Ishikawa (cell line): ENCODE measurements around the gene FAAP100.

Experiments
- CEBPB ChIP-seq: IDR thresholded peaks from 2 replicates; pipeline ENCODE4 v1.6.1; 2012
- CREB1 ChIP-seq: IDR thresholded peaks from 2 replicates; pipeline ENCODE4 v1.6.1; 2012; ENCODE audit warnings: low read depth
- EGR1 ChIP-seq: IDR thresholded peaks from 2 replicates; pipeline ENCODE4 v1.6.1; 2012
- EP300 ChIP-seq: IDR thresholded peaks from 2 replicates; pipeline ENCODE4 v1.6.1; 2012; ENCODE audit warnings: borderline replicate concordance
- NFIC ChIP-seq: IDR thresholded peaks from 2 replicates; pipeline ENCODE4 v1.6.1; 2012
- RAD21 ChIP-seq: IDR thresholded peaks from 2 replicates; pipeline ENCODE4 v1.6.1; 2012; ENCODE audit warnings: low read depth
- TAF1 ChIP-seq: IDR thresholded peaks from 2 replicates; pipeline ENCODE4 v1.6.1; 2012; ENCODE audit warnings: low read depth, mild to moderate bottlenecking
- TCF12 ChIP-seq: IDR thresholded peaks from 2 replicates; pipeline ENCODE4 v1.6.1; 2012; ENCODE audit warnings: low read depth
- TEAD4 ChIP-seq: IDR thresholded peaks from 2 replicates; pipeline ENCODE4 v1.6.1; 2012
- YY1 ChIP-seq: IDR thresholded peaks from 2 replicates; pipeline ENCODE4 v1.6.1; 2012; ENCODE audit warnings: low read depth
- ZBTB7A ChIP-seq: IDR thresholded peaks from 2 replicates; pipeline ENCODE4 v1.6.1; 2012; ENCODE audit warnings: low read depth
- TF ChIP-seq, protein P1 (sequence below): IDR thresholded peaks from 2 replicates; pipeline ENCODE4 v1.6.1; 2012
- TF ChIP-seq, protein P2 (sequence below): IDR thresholded peaks from 2 replicates; pipeline ENCODE4 v1.6.1; 2012; ENCODE audit warnings: low read depth, mild to moderate bottlenecking
- TF ChIP-seq, protein P3 (sequence below): IDR thresholded peaks from 2 replicates; pipeline ENCODE4 v1.6.1; 2012

FAAP100 gene

DNA sequence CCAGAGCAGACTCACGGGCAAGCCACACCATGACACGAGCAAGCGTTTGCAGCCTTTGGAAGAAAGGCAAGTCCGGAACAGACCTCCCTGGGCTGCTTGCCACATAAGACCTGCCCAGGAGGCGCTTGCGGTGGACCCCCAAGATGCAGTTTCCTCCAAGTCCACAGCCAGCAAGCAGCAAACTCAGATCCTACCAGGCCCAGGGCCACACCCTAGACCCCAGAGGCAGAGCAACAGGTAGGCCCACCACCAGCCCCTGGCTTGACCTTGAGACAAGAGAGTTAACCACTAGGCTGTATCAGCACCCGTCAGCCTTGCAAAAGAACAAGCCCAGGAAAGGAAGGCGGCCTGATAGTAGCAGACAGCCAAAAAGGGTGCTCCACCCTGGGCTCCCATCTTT lies 2.3 kb downstream of the FAAP100 start:
- TF ChIP-seq CREB1 (no peak), YY1 (no peak), TAF1 (no peak), NFIC (no peak), RAD21 (no peak), TCF12 (no peak), EP300 (no peak), TEAD4 (no peak), ZBTB7A (no peak), EGR1 (no peak), CEBPB (no peak)
- TF ChIP-seq, protein P1, sequence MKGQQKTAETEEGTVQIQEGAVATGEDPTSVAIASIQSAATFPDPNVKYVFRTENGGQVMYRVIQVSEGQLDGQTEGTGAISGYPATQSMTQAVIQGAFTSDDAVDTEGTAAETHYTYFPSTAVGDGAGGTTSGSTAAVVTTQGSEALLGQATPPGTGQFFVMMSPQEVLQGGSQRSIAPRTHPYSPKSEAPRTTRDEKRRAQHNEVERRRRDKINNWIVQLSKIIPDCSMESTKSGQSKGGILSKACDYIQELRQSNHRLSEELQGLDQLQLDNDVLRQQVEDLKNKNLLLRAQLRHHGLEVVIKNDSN: no peak
- TF ChIP-seq, protein P2, sequence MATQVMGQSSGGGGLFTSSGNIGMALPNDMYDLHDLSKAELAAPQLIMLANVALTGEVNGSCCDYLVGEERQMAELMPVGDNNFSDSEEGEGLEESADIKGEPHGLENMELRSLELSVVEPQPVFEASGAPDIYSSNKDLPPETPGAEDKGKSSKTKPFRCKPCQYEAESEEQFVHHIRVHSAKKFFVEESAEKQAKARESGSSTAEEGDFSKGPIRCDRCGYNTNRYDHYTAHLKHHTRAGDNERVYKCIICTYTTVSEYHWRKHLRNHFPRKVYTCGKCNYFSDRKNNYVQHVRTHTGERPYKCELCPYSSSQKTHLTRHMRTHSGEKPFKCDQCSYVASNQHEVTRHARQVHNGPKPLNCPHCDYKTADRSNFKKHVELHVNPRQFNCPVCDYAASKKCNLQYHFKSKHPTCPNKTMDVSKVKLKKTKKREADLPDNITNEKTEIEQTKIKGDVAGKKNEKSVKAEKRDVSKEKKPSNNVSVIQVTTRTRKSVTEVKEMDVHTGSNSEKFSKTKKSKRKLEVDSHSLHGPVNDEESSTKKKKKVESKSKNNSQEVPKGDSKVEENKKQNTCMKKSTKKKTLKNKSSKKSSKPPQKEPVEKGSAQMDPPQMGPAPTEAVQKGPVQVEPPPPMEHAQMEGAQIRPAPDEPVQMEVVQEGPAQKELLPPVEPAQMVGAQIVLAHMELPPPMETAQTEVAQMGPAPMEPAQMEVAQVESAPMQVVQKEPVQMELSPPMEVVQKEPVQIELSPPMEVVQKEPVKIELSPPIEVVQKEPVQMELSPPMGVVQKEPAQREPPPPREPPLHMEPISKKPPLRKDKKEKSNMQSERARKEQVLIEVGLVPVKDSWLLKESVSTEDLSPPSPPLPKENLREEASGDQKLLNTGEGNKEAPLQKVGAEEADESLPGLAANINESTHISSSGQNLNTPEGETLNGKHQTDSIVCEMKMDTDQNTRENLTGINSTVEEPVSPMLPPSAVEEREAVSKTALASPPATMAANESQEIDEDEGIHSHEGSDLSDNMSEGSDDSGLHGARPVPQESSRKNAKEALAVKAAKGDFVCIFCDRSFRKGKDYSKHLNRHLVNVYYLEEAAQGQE: no peak
- TF ChIP-seq, protein P3, sequence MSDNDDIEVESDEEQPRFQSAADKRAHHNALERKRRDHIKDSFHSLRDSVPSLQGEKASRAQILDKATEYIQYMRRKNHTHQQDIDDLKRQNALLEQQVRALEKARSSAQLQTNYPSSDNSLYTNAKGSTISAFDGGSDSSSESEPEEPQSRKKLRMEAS: no peak

DNA sequence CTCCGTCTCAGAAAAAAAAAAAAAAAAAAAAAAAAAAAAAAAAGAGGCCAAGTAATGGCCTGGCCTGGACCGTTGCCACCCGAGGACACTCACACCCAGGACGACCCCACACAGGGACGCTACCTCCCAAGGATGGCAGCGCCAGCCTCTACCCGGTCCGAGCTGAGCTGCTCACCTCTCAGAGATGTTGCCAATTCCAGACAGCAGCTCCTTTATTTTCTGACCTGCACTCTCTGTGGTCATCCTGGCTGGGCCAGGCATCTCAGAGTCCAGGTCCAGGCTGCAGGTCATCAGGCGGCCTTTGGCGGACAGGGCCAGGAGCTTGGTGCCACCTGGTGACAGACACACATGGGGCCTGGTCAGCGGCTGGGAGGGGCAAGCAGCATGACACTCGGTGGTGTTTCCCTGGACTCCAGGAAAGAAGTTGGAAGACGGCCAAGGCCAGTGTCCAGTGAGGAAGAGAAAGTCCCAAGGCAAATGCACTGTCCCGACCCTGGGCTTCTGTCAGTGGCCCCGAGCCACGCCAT lies 3.1 kb downstream of the FAAP100 start:
- TF ChIP-seq TAF1 (no peak), YY1 (no peak), EGR1 (no peak)
- TF ChIP-seq, protein P1: no peak

DNA sequence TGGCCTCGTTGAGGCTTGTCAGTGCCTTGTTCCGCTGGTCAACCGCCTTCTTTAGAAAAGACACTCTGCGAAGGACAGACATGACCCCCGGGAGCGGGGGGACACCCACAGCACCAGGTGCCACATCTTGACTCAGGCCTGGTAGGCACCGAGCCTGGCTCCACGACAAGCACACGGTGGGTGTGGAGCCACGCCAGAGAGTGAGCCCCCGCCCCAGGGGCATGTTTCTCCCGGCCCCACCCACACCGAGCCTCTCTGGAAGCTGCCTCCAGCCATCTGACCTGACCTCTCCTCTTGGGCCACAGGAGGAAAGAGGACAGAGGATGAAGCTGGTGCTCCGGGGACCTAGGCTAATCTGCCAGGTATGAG lies 4.6 kb downstream of the FAAP100 start:
- no peak for TF ChIP-seq NFIC
- no peak for TF ChIP-seq TCF12
- no peak for TF ChIP-seq CREB1
- TF ChIP-seq CEBPB: no peak
- no peak for TF ChIP-seq TEAD4
- TF ChIP-seq, protein P2: no peak
- no peak for TF ChIP-seq RAD21
- TF ChIP-seq YY1: no peak
- no peak for TF ChIP-seq TAF1

DNA sequence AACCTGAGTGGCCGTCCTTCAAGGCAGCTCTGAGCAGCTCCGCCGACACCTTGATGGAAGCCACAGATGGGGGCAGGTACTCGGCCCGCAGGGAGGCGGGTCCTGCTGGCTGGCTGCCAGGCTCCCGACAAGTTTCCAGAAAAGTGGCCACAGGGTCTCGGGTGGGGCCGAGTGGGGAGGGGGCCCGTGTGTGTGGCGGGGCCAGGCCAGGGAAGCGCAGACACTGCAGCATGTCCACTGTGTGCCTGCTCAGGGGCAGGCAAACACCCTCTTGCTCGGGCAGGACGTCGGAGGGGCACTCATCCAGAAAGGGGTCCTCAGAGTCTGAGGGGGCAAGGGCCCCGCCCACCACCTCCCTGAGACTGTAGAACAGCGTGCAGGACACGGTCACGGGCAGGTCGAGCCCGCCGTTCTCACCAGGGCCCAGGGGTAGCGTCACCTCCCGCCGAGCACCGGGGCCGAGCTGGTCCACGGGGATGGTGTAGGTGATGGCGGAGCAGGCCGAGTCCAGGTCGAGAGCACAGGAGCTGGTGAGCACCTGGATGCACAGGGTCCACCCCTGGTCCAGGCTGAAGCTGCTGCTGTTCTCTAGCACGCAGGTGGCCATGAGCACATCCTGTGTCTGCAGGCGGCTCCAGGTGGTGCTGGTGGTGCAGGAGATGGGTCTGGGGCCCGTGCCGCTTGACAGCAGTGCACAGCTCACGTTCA lies 5.1 kb downstream of the FAAP100 start:
- no peak for TF ChIP-seq TCF12
- no peak for TF ChIP-seq ZBTB7A
- no peak for TF ChIP-seq RAD21
- TF ChIP-seq, protein P3: no peak
- TF ChIP-seq CREB1: no peak
- TF ChIP-seq TAF1: no peak
- TF ChIP-seq EGR1: no peak
- TF ChIP-seq, protein P1: no peak
- no peak for TF ChIP-seq EP300
- no peak for TF ChIP-seq CEBPB
- TF ChIP-seq, protein P2: no peak
